Activated CD4-positive, alpha-beta memory T cell treated with anti-CD3 and anti-CD28 coated beads, Interleukin-2, amount 10 ng/mL, durations not matched to agents 7 days and 5 days (primary cell): ENCODE results near the gene RNF32. TPM values are rescaled to one million over a fixed set of nuclear protein-coding genes. Genes with fewer than 3 reads are reported as not detected.

Experiments used
- CTCF ChIA-PET: fragments of 350-600 bp; sonication (Branson Sonifier 250); formaldehyde crosslinking; loops from one replicate; lab custom pipeline; 2021; ENCODE audit warnings: antibody characterized with exemption, inconsistent platforms; lab: Charles Lee
- POLR2A ChIA-PET: fragments of 350-600 bp; sonication (Branson Sonifier 250); formaldehyde crosslinking; loops from one replicate; lab custom pipeline; 2021; ENCODE audit warnings: antibody characterized with exemption; lab: Charles Lee
- DNase-seq: peaks from one replicate; pipeline ENCODE4 v3.0.0-alpha.2; 2020
- H3K27ac Mint-ChIP-seq: one replicate; pipeline ENCODE4 v1.8.0; 2021; ENCODE audit warnings: mild to moderate bottlenecking, mixed read lengths
- H3K27me3 Mint-ChIP-seq: one replicate; pipeline ENCODE4 v1.8.0; 2021; ENCODE audit warnings: mixed read lengths
- H3K36me3 Mint-ChIP-seq: one replicate; pipeline ENCODE4 v1.8.0; 2021; ENCODE audit warnings: low read depth, mixed read lengths
- H3K4me1 Mint-ChIP-seq: one replicate; pipeline ENCODE4 v1.8.0; 2021; ENCODE audit warnings: mixed read lengths
- H3K4me3 Mint-ChIP-seq: one replicate; pipeline ENCODE4 v1.8.0; 2021; ENCODE audit warnings: mild to moderate bottlenecking, mixed read lengths
- H3K9me3 Mint-ChIP-seq: one replicate; pipeline ENCODE4 v1.8.0; 2021; ENCODE audit warnings: mixed read lengths
- total RNA-seq, 2 experiments: library from RNA; stranded (reverse); gene quantifications; one replicate each; pipeline ENCODE4 v1.2.3, GENCODE V29; 2021

The RNF32 gene
- total RNA-seq, 2 experiments from 2014 or later: 3.4 to 4.1 TPM

- Mint-ChIP-seq H3K4me3 (no peak overlapping the region), H3K27me3 (peaks cover 11% of the 10 kb centered on the region), H3K36me3 (no peaks in the 10 kb centered on the region), H3K4me1 (peaks cover 1% of the 10 kb centered on the region), H3K9me3 (no peaks in the 10 kb centered on the region), H3K27ac (no peak overlapping the region)
- ChIA-PET POLR2A (no interaction called here), CTCF (no interaction called here)
- DNase-seq: no peak
Observed at GRCh38 chr7:156655983-156656382, 15.4 kb downstream of the RNF32 start.

DNA sequence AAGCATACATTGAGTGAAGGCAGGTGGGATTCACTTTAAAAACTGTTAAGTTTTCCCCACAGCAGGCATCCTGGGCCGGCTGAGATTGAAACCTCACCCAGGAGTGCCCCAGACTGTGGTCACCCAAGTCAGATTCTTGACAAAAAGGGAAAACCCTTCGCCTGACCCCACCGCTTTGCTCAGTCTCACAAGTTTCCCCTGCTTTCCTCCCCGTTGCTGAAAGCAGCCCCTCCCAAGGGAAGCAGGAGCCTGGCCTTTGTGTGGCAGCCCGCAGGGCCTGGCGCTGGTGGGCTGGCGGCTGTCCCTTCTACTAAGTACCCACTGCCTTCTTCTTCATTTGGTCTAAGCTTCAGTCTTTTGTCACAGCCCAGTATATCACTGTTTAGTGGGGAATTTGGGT is 16.0 kb downstream of the RNF32 start:
- H3K36me3 Mint-ChIP-seq: no peaks in the 10 kb centered on the region
- ChIA-PET POLR2A (no interaction called here), CTCF (no interaction called here)
- peaks cover 1% of the 10 kb centered on the region for H3K4me1 Mint-ChIP-seq
- no peaks in the 10 kb centered on the region for H3K9me3 Mint-ChIP-seq
- peaks cover 11% of the 10 kb centered on the region for H3K27me3 Mint-ChIP-seq
- H3K4me3 Mint-ChIP-seq: no peak overlapping the region
- DNase-seq: no peak
- no peak overlapping the region for H3K27ac Mint-ChIP-seq

DNA sequence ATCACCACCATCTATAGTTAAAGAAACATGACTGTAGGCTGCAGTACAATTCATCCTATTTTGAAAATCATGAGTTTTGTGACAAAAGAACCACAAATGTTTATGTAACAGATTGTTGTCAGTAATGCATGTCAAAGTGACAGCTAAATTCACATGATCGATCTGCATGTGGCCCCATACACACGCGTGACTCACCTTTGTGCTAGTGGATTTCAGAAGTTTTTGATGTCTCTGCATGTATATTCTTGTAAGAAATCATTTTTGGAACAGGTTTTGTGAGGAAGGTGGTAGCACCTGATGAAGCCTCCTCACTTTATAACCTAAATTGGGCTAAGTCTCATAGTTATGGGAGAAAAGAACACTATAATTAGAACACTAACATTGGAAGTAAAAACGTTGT is 17.1 kb downstream of the RNF32 start:
- Mint-ChIP-seq H3K4me1 (peaks cover 1% of the 10 kb centered on the region), H3K27ac (no peak overlapping the region), H3K4me3 (no peak overlapping the region), H3K36me3 (no peaks in the 10 kb centered on the region), H3K27me3 (peaks cover 11% of the 10 kb centered on the region), H3K9me3 (no peaks in the 10 kb centered on the region)
- ChIA-PET POLR2A (no interaction called here), CTCF (no interaction called here)
- DNase-seq: no peak

DNA sequence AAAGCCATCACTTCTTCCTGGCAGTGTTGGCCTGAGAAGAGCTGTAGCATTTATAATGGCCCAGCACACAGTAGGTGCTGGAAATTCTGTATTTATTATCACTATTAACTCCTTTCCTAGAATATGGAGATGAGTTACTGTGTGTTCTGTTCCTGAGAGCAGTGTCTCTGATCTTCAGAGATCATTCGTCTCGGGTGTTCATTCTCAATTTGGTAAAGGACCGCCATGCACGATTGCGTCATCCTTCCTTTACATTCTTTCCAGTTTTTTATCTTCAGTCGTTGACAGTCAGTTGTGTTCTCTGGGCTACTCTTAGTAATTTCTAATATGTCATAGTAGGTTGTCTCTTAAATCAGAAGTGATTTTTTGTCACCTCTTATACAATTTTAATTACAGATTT is 18.6 kb downstream of the RNF32 start:
- Mint-ChIP-seq H3K4me3 (no peak overlapping the region), H3K36me3 (no peaks in the 10 kb centered on the region), H3K27me3 (peaks cover 11% of the 10 kb centered on the region), H3K9me3 (no peaks in the 10 kb centered on the region), H3K4me1 (peaks cover 1% of the 10 kb centered on the region), H3K27ac (no peak overlapping the region)
- CTCF ChIA-PET: no interaction called here
- POLR2A ChIA-PET: no interaction called here
- no peak for DNase-seq

- CTCF ChIA-PET: no interaction called here
- H3K36me3 Mint-ChIP-seq: no peaks in the 10 kb centered on the region
Observed at GRCh38 chr7:156659961-156660360, 19.4 kb downstream of the RNF32 start.

GRCh38 chr7:156661637-156662036 is 21.1 kb downstream of the RNF32 start:
- Mint-ChIP-seq H3K36me3 (no peaks in the 10 kb centered on the region), H3K9me3 (no peaks in the 10 kb centered on the region), H3K4me3 (no peak overlapping the region), H3K4me1 (no peaks in the 10 kb centered on the region), H3K27me3 (peaks cover 11% of the 10 kb centered on the region), H3K27ac (no peak overlapping the region)
- DNase-seq: no peak
- CTCF ChIA-PET: no interaction called here
- POLR2A ChIA-PET: no interaction called here

More at GRCh38 chr7:156659961-156660360, 19.4 kb downstream of the RNF32 start:
- Mint-ChIP-seq H3K9me3 (no peaks in the 10 kb centered on the region), H3K4me1 (peaks cover 1% of the 10 kb centered on the region), H3K27ac (no peak overlapping the region), H3K4me3 (no peak overlapping the region), H3K27me3 (peaks cover 11% of the 10 kb centered on the region)
- POLR2A ChIA-PET: no interaction called here
- DNase-seq: no peak

- ChIA-PET CTCF (no interaction called here), POLR2A (no interaction called here)
- DNase-seq: no peak
- H3K9me3 Mint-ChIP-seq: no peaks in the 10 kb centered on the region
- H3K4me1 Mint-ChIP-seq: no peaks in the 10 kb centered on the region
- no peak overlapping the region for H3K4me3 Mint-ChIP-seq
- H3K36me3 Mint-ChIP-seq: no peaks in the 10 kb centered on the region
- peaks cover 11% of the 10 kb centered on the region for H3K27me3 Mint-ChIP-seq
- no peak overlapping the region for H3K27ac Mint-ChIP-seq
Observed at GRCh38 chr7:156662277-156662676, 21.7 kb downstream of the RNF32 start.

GRCh38 chr7:156665101-156665500 is 24.5 kb downstream of the RNF32 start:
- no peaks in the 10 kb centered on the region for H3K4me1 Mint-ChIP-seq
- no peak overlapping the region for H3K4me3 Mint-ChIP-seq
- no peaks in the 10 kb centered on the region for H3K9me3 Mint-ChIP-seq
- POLR2A ChIA-PET: no interaction called here
- no peaks in the 10 kb centered on the region for H3K27me3 Mint-ChIP-seq
- CTCF ChIA-PET: no interaction called here
- no peak overlapping the region for H3K27ac Mint-ChIP-seq
- DNase-seq: no peak
- peaks cover 4% of the 10 kb centered on the region for H3K36me3 Mint-ChIP-seq

- H3K4me1 Mint-ChIP-seq: no peaks in the 10 kb centered on the region
- H3K27me3 Mint-ChIP-seq: no peaks in the 10 kb centered on the region
- H3K4me3 Mint-ChIP-seq: no peak overlapping the region
- no peaks in the 10 kb centered on the region for H3K9me3 Mint-ChIP-seq
- peaks cover 4% of the 10 kb centered on the region for H3K36me3 Mint-ChIP-seq
- POLR2A ChIA-PET: no interaction called here
- CTCF ChIA-PET: no interaction called here
- no peak for DNase-seq
- H3K27ac Mint-ChIP-seq: no peak overlapping the region
Observed at GRCh38 chr7:156666368-156667109, 26.0 kb downstream of the RNF32 start.

DNA sequence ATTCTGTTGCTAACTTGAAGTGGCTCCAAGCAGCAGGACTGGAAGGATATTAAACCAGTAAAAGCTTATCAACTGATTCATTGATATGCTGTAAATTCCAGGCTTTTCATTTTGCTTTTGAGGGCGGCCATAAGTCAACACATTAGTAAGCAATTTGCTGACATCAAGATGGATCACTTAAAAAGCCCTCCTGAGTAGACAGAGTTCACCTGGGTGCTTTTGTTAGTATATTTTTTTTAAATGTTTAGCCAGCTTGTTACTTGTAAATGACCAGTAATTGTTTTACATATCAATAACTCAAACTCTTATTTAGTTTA is 26.5 kb downstream of the RNF32 start:
- ChIA-PET CTCF (no interaction called here), POLR2A (no interaction called here)
- no peak overlapping the region for H3K27ac Mint-ChIP-seq
- no peak overlapping the region for H3K4me3 Mint-ChIP-seq
- H3K9me3 Mint-ChIP-seq: no peaks in the 10 kb centered on the region
- H3K36me3 Mint-ChIP-seq: peaks cover 4% of the 10 kb centered on the region
- DNase-seq: no peak
- no peaks in the 10 kb centered on the region for H3K27me3 Mint-ChIP-seq
- no peaks in the 10 kb centered on the region for H3K4me1 Mint-ChIP-seq

DNA sequence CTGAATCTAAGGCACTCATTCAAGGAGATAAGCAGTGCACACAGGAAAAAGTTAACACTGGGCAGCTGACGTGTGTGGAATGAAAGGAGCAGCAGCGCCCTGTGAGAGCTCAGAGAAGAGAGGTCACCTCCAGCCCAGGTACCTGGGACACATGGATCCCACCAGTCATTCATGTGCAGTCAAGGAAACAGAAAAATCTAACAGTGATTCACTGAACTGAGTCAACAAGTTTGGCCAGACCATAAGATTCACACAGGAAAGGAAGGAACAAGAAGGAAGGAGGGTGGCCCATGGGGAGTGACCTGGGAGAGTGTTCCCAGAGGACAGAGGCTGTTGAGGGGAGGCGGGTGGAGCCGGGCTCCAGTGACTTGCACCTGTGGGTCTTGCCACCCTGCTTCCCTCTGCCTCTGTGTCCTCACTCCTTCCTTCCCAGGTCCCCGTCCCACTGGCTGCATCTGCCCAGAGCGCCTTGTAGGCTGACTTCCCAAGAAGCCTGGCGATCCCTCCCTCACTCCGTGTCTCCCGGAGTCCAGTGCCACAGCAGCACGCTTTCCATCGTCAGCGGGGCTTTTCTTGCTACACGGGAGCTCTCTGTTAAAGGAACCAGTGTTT is 27.7 kb downstream of the RNF32 start:
- no peaks in the 10 kb centered on the region for H3K27me3 Mint-ChIP-seq
- H3K36me3 Mint-ChIP-seq: peaks cover 4% of the 10 kb centered on the region
- no peak overlapping the region for H3K4me3 Mint-ChIP-seq
- no peak overlapping the region for H3K27ac Mint-ChIP-seq
- H3K4me1 Mint-ChIP-seq: no peaks in the 10 kb centered on the region
- no peak for DNase-seq
- ChIA-PET POLR2A (no interaction called here), CTCF (no interaction called here)
- H3K9me3 Mint-ChIP-seq: no peaks in the 10 kb centered on the region

GRCh38 chr7:156669035-156669828 is 28.7 kb downstream of the RNF32 start:
- no peaks in the 10 kb centered on the region for H3K4me1 Mint-ChIP-seq
- no peak overlapping the region for H3K4me3 Mint-ChIP-seq
- H3K27me3 Mint-ChIP-seq: no peaks in the 10 kb centered on the region
- no peak overlapping the region for H3K27ac Mint-ChIP-seq
- DNase-seq: no peak
- ChIA-PET POLR2A (no interaction called here), CTCF (no interaction called here)
- peaks cover 4% of the 10 kb centered on the region for H3K36me3 Mint-ChIP-seq
- no peaks in the 10 kb centered on the region for H3K9me3 Mint-ChIP-seq

- ChIA-PET CTCF (interaction anchor here (1.4 kb wide), 1 partner anchor 79 kb away, joined by 3 read pairs; no protein-coding TSS in a partner anchor), POLR2A (no interaction called here)
- Mint-ChIP-seq H3K36me3 (peaks cover 9% of the 10 kb centered on the region), H3K27ac (no peak overlapping the region), H3K27me3 (no peaks in the 10 kb centered on the region), H3K9me3 (no peaks in the 10 kb centered on the region), H3K4me3 (no peak overlapping the region), H3K4me1 (peaks cover 4% of the 10 kb centered on the region)
- DNase-seq: no peak
Observed at GRCh38 chr7:156673454-156673853, 32.9 kb downstream of the RNF32 start.
